Stimulated activated memory B cell treated with anti-CD40 and anti-IgM and Interleukin-4, amounts not matched to agents 10 μg/mL and 1 μg/mL and 100 μg/mL, for 72 hours (primary cell): Measurements from ENCODE around the gene PPP1R1C.
"Not testable (repeated sequence)": the region's sequence is repeated elsewhere in the genome, so short reads cannot be mapped to it uniquely, and the experiment has no call there.

Source experiments
- ATAC-seq: fragments of 150-1000 bp; cut with Tn5 transposase; 2 replicates; pipeline ENCODE4 v1.10.0; 2021
- H3K27ac Mint-ChIP-seq: one replicate; pipeline ENCODE4 v1.8.0; 2022; ENCODE audit warnings: mild to moderate bottlenecking, mixed read lengths
- H3K27me3 Mint-ChIP-seq: one replicate; pipeline ENCODE4 v1.8.0; 2022; ENCODE audit warnings: mixed read lengths
- H3K36me3 Mint-ChIP-seq: one replicate; pipeline ENCODE4 v1.8.0; 2022; ENCODE audit warnings: mixed read lengths
- H3K4me1 Mint-ChIP-seq: one replicate; pipeline ENCODE4 v1.8.0; 2022; ENCODE audit warnings: mixed read lengths
- H3K4me3 Mint-ChIP-seq: one replicate; pipeline ENCODE4 v1.8.0; 2022; ENCODE audit warnings: mild to moderate bottlenecking, moderate library complexity, mixed read lengths
- H3K9me3 Mint-ChIP-seq: one replicate; pipeline ENCODE4 v1.8.0; 2022; ENCODE audit warnings: mixed read lengths

The PPP1R1C gene, protein sequence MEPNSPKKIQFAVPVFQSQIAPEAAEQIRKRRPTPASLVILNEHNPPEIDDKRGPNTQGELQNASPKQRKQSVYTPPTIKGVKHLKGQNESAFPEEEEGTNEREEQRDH

DNA sequence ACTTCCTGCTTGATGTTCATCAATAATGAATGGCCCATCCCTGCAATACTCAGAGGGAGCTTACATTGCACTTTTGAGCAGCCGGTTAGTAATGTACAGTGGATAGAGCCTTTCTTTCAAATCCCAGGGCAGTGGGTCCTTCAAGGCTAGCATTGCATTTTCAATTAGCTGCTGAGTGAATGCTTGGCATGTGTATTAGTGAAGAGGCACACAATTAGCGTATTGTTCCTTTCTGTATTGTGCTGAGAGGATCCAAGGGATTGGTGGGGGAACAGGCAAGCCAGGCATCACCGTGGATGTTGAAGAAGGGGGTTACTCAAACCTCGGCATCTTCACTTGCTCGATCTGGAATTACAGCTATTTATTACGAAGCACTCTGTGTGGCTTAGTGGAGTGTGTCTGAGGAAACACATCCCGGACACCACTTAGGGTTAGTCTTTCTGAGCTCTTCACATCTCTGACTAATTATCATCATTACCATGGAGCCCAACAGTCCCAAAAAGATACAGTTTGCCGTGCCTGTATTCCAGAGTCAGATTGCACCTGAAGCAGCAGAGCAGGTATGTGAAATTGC is at the start of gene PPP1R1C:
Gene PPP1R1C, plus strand, starts transcription at position 222 of the 574 bp plus-strand sequence. Its CDS starts 258 bp downstream, at position 480.
- ATAC-seq = no peak
- Mint-ChIP-seq H3K4me3 (no peak within 1 kb of the TSS), H3K9me3 (no peaks in the 10 kb centered on the region), H3K4me1 (no peaks in the 10 kb centered on the region), H3K27ac (no peak within 1 kb of the TSS), H3K36me3 (no peaks in the 10 kb centered on the region), H3K27me3 (no peaks in the 10 kb centered on the region)

DNA sequence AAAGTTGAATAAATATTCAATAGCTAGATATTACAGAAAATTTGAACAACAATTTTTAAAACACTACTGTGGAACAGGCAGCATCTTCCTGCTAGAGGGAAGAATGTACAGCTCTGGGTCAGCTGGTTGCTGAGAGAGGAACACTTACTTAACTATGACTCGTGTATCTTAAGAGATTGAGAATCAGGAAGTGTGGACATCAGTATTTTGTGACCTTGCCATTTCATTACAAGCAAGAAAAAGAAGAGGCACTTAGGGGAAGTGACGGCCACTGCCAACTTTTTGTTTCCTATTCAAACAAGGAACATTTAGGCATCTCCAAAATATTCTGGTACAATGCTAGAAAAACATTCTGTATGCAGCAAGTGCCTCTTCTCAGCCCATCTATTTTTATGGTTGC is 48.2 kb upstream of the PPP1R1C start:
- H3K27ac Mint-ChIP-seq = no peak overlapping the region
- no peaks in the 10 kb centered on the region for H3K36me3 Mint-ChIP-seq
- no peak overlapping the region for H3K4me3 Mint-ChIP-seq

DNA sequence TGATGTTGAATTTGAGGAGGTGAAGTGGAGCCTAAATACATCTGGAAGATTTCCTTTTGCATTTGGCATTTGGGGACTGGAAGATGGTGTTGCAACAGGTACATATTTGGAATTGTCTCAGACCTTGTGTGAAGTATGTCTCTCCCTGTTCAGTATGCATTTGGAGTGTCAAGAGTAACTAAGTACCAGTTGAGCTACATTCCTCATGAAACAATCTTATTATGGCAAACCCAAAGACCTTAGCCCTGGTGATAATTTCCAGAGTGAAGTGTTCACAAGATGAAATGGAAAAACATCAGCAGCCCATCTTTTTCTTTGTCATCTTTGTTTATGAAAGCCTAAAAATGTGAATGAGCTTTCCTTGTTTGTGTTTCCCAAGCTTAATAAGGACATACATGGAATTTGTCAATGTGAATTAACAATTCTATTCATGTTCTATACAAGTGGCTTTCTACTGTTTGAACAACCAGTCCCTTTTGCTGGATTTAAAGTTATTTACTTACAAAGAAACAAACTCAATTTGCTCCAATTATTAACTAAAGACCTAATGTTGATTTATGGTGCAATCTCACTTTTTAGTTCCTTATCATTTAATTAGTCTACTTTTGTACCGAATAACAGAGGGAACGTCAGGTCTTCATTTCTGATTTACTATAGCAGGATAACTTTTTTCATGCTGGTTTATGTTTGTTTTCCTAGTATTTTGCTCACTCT is 42.1 kb upstream of the PPP1R1C start:
- ATAC-seq = no peak
- Mint-ChIP-seq H3K36me3 (no peaks in the 10 kb centered on the region), H3K4me3 (no peak overlapping the region), H3K9me3 (no peaks in the 10 kb centered on the region), H3K27ac (no peak overlapping the region), H3K4me1 (no peaks in the 10 kb centered on the region), H3K27me3 (peaks cover 16% of the 10 kb centered on the region)

More for the DNA sequence above, 48.2 kb upstream of the PPP1R1C start:
- H3K4me1 Mint-ChIP-seq = no peaks in the 10 kb centered on the region
- no peak for ATAC-seq
- H3K9me3 Mint-ChIP-seq = no peaks in the 10 kb centered on the region
- H3K27me3 Mint-ChIP-seq = peaks cover 16% of the 10 kb centered on the region

DNA sequence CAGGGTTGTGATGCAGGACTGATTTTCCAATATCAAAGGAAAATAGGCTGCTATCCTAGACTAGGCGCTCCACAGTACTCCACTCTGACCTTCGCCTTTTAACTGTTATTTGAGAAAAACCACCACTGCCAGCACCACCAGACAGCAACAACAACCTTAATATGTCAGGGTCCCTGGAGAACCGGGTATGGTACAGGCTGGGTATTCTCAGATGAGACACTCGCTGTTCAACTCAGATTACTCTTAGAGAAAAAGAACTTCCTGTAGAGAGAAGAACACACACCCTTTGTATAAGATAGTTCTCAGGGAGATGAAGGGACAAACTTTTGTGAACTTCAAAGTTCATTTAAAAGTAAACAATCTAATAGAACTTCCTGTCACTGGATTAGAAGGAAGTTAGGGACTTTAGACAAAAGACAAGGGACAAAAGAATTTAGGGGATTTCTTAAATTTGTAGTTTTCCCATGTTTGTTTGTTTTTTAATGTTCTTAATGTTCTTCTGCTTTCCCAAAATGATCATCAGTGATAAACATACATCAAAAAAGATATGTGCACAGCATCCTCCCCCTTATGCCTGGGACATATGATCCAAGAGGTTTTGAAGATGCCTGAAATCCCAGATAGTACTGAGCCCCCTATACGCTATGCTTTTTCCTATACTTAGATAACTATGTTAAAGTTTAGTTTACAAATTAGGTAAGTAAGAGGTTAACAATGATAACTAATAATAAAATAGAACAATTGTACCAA is 41.3 kb upstream of the PPP1R1C start:
- H3K36me3 Mint-ChIP-seq = no peaks in the 10 kb centered on the region
- H3K27me3 Mint-ChIP-seq = peaks cover 16% of the 10 kb centered on the region
- no peaks in the 10 kb centered on the region for H3K4me1 Mint-ChIP-seq
- no peak for ATAC-seq
- H3K4me3 Mint-ChIP-seq = no peak overlapping the region
- H3K27ac Mint-ChIP-seq = no peak overlapping the region
- no peaks in the 10 kb centered on the region for H3K9me3 Mint-ChIP-seq

DNA sequence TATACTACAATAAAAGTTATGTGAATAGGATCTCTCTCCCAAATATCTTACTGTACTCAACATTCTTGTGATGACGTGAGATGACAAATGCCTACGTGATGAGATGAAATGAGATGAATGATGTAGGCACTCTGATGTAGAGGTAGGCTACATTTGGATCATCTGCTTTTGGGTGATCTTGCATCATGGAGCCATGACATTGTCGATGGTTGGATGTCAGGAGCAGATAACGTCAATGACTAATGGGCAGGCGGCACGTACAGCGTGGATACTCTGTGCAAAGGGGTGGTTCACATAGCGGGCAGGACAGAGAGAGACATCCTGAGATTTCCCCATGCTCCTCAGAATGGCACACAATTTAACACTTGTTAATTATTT is 40.8 kb upstream of the PPP1R1C start:
- H3K27me3 Mint-ChIP-seq = peaks cover 14% of the 10 kb centered on the region
- no peak overlapping the region for H3K27ac Mint-ChIP-seq
- ATAC-seq = no peak
- no peaks in the 10 kb centered on the region for H3K4me1 Mint-ChIP-seq
- no peak overlapping the region for H3K4me3 Mint-ChIP-seq
- no peaks in the 10 kb centered on the region for H3K36me3 Mint-ChIP-seq
- H3K9me3 Mint-ChIP-seq = no peaks in the 10 kb centered on the region

DNA sequence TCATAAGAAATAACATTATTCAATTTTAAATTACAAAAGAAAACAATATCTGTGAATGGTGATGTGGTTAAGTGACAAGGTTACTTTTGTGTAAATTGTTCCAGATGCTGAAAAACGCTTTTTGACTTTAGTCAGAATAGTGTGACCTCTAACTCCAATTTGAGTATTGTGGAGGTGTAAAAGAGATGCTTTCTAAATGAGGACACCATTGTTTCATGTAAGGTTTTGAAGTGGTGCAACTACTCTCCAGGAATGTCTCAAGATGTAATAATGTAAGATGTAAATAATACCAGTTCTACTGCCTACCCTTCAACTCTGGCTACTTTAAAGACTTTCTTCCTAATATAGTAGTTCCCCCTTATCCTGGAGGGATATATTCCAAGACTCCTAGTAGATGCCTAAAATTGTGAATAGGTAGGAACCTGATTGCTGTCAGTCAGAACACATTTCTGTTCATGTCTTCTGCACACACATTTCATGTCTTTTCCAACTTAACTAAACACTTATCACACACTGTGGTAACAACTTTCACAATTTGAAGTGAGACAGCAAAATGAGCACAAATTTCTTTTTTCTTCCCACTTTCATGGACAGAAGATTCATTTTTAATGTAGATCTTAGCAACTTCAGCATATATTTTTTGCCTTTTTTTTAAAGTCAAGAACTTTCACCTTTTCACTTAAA is 39.1 kb upstream of the PPP1R1C start:
- Mint-ChIP-seq H3K27me3 (peaks cover 21% of the 10 kb centered on the region), H3K4me1 (no peaks in the 10 kb centered on the region)
- no peak for ATAC-seq

DNA sequence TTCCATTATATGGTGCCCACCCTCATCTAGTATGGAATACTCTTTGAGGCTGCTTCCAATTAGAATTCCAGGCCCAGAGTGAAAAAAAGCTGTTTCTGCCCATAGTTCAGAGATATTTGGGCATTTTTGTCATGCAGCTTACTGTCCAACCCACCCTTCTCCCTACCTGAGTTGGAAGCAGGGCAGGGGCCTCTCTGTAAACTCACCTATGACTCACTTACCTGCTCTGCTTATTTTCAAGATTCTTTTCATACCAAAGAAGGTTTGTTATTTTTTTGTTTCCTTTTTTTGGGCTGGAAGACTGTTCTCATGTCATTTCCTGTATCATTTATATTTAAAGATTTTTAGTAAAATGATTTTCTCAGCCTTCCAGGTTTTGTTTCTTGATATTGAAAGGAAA is 38.4 kb upstream of the PPP1R1C start:
- no peaks in the 10 kb centered on the region for H3K36me3 Mint-ChIP-seq
- no peak overlapping the region for H3K4me3 Mint-ChIP-seq
- no peak for ATAC-seq
- peaks cover 24% of the 10 kb centered on the region for H3K27me3 Mint-ChIP-seq
- no peaks in the 10 kb centered on the region for H3K9me3 Mint-ChIP-seq
- no peak overlapping the region for H3K27ac Mint-ChIP-seq
- H3K4me1 Mint-ChIP-seq = no peaks in the 10 kb centered on the region

More for the DNA sequence above, 39.1 kb upstream of the PPP1R1C start:
- Mint-ChIP-seq H3K27ac (no peak overlapping the region), H3K36me3 (no peaks in the 10 kb centered on the region), H3K4me3 (no peak overlapping the region), H3K9me3 (no peaks in the 10 kb centered on the region)

DNA sequence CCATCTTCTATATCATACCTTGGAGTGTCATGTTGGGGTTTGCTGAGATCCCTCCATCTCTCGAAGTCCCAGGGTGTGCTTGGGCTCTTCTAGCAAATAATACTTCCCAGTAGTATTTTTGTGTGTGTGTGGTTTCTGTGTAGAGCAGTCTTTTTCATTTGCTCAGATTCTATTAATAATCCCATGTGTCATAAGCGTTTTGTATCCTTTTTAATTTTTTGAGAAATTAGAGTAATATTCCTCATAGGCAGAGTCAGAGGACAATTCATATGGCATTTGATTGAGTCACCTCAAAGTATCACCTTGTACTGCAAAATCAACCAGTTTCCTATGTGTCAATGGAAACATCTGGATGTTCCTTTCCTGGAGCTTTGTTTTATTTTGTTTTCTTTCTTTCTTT is 37.4 kb upstream of the PPP1R1C start:
- Mint-ChIP-seq H3K4me3 (no peak overlapping the region), H3K27ac (no peak overlapping the region), H3K36me3 (no peaks in the 10 kb centered on the region), H3K4me1 (no peaks in the 10 kb centered on the region), H3K9me3 (no peaks in the 10 kb centered on the region), H3K27me3 (peaks cover 24% of the 10 kb centered on the region)
- ATAC-seq = no peak

DNA sequence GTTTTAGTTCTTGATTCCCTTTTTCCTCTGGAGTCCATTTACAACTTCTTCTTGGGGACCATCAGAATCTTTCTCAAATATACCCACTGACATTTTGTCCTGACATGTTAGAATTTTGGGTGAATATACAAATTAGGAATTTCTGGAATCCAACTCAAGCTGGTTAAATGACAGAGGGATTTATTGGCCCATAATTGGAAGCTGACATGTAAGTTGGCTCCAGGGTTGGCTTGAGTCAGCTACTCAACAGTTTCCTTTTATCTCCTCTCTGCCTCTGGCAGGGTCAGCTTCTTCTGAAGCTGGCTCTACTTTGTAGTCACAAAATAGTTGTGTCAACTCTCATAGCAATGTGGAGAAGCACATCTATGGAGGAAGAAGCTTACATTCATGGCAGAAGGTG is 36.6 kb upstream of the PPP1R1C start:
- no peaks in the 10 kb centered on the region for H3K9me3 Mint-ChIP-seq
- H3K27me3 Mint-ChIP-seq = peaks cover 24% of the 10 kb centered on the region
- no peak overlapping the region for H3K27ac Mint-ChIP-seq
- H3K4me3 Mint-ChIP-seq = no peak overlapping the region
- ATAC-seq = no peak
- no peaks in the 10 kb centered on the region for H3K4me1 Mint-ChIP-seq
- H3K36me3 Mint-ChIP-seq = no peaks in the 10 kb centered on the region

DNA sequence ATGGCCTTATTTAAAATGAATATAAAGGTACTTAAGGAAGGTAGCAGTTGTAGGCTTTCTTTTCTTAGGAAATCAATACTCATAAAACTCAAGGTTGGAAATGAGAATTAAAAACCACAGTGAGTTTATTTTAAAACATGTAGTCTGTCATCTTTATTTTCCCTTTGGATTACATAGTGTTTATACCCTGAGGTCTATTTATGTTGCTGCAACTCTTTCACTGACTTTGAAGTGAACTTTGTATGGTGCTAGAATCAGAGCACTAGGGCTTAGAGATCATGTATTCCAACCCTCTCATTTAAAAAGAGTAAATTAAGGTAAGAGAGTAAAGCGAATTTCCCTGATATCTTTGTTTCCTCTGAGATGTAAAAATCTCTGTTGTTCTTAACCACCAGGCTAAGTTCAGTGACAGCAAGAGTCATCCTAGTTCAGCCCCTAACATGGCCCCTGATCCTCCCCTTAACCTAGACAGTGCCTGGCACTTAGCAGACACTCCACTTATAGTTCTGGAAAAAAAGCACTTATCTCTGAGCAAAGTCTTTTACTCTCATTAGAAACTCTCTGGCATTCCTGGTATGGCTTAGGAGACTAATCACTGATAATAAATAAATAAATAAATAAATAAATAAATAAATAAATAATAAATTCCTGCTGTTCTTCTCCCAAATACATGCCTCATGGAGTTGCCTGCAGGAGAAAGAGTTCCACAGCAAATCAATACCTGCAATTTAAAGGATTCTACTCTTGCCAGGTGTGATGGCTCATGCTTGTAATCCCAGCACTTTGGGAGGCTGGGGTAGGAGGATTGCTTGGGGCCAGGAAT is 33.0 kb upstream of the PPP1R1C start:
- no peak for ATAC-seq
- no peaks in the 10 kb centered on the region for H3K36me3 Mint-ChIP-seq

DNA sequence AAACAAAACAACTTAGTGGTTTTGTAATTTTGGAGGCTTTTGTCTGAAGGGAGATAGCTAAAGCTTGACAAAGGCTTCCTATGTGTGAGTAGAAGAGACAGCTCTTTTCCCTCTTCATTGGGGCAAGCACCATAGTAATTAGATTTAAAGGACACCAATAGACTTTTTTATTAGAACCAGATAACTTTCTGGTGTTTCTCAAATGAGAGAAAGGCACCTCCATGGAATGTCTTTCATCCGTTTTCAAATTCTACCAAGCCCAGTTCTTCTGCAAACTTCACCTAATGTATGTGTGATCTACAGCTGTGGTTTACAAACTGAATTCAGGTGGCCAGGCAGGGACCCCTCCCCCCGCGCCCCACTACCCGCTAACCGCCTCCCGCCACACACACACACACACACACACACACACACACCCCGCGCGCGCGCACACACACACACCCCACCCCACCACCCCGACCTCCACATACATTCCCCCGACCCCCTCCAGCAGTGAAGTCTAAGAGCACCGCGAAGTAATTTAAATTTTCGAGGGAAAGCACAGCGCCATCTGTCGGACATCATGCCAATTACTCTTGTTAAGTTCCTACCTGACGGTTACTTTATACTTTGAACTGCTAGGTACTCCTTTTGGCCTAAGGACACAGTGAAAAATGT is 31.6 kb upstream of the PPP1R1C start:
- peak; percentile 65 for ATAC-seq
- Mint-ChIP-seq H3K4me1 (peaks cover 7% of the 10 kb centered on the region), H3K4me3 (peak overlapping the region; percentile 31), H3K27ac (no peak overlapping the region), H3K36me3 (no peaks in the 10 kb centered on the region), H3K27me3 (peaks cover 14% of the 10 kb centered on the region), H3K9me3 (no peaks in the 10 kb centered on the region)

More for the DNA sequence above, 33.0 kb upstream of the PPP1R1C start:
- H3K4me3 Mint-ChIP-seq = no peak overlapping the region
- no peak overlapping the region for H3K27ac Mint-ChIP-seq
- no peaks in the 10 kb centered on the region for H3K9me3 Mint-ChIP-seq
- peaks cover 1% of the 10 kb centered on the region for H3K4me1 Mint-ChIP-seq
- H3K27me3 Mint-ChIP-seq = peaks cover 24% of the 10 kb centered on the region

DNA sequence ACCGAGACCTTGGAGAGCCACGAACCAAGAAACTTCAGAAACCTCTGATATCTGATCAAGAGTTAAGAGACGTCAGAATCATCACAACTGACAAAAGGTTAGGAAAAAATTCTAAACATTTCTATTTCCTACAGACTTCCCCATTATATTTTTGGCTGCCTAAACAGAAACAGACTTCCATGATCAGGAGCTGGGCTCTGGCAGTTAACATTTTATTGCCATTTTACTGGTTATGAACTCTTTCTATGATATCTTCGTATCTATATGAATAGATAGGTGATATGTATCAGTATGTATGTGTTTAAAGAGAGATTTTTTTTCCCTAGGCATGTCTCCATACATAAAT is 31.1 kb upstream of the PPP1R1C start:
- no peak for ATAC-seq
- peaks cover 9% of the 10 kb centered on the region for H3K27me3 Mint-ChIP-seq
- H3K27ac Mint-ChIP-seq = no peak overlapping the region
- H3K9me3 Mint-ChIP-seq = no peaks in the 10 kb centered on the region
- H3K4me3 Mint-ChIP-seq = peak overlapping the region; percentile 31
- H3K4me1 Mint-ChIP-seq = peaks cover 7% of the 10 kb centered on the region
- no peaks in the 10 kb centered on the region for H3K36me3 Mint-ChIP-seq

DNA sequence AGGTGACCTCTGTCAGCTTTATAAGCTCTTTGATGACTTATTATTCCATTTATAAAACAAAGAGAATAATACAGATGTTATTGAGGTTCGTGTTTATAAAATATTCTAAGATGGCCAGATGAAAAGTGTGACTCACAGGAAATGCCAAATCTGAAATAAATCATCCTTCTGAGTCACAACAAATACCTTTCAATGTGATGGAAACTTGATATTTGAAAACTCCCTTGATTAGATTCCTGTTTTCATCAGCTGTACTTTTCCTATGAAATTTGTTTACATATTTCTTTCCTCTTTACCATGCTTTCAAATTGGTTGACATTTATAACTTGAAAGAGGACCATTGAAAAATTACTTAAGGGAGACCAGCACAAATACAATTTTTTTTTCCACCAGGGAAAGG is 30.6 kb upstream of the PPP1R1C start:
- no peaks in the 10 kb centered on the region for H3K9me3 Mint-ChIP-seq
- no peak overlapping the region for H3K4me3 Mint-ChIP-seq
- H3K4me1 Mint-ChIP-seq = peaks cover 7% of the 10 kb centered on the region
- peaks cover 9% of the 10 kb centered on the region for H3K27me3 Mint-ChIP-seq
- H3K27ac Mint-ChIP-seq = no peak overlapping the region
- ATAC-seq = no peak
- no peaks in the 10 kb centered on the region for H3K36me3 Mint-ChIP-seq

DNA sequence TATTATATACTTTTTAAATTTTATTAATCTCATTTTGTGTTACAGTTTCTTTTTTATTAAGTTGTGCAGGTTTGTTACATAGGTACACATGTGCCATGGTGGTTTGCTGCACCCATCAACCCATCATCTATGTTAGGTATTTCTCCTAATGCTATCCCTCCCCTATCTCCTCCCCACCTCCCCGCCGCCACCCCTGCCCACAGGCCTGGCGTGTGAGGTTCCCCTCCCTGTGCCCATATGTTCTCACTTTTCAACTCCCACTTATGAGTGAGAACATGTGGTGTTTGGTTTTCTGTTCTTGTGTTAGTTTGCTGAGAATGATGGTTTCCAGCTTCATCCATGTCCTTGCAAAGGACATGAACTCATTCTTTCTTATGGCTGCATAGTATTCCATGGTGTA is 29.8 kb upstream of the PPP1R1C start:
- not testable (repeated sequence) for H3K27ac Mint-ChIP-seq, ATAC-seq, H3K4me1 Mint-ChIP-seq, H3K36me3 Mint-ChIP-seq, H3K4me3 Mint-ChIP-seq, H3K9me3 Mint-ChIP-seq
- H3K27me3 Mint-ChIP-seq = peaks cover 15% of the 10 kb centered on the region
